OCI-LY7 (cell line): ENCODE measurements around the gene ME1. TPM values are rescaled to one million over a fixed set of nuclear protein-coding genes. Genes with fewer than 3 reads are reported as not detected.

Source experiments
- BruUV-seq: library from RNA; stranded (reverse); fragments of 400-500 nt; replicated peaks from 2 replicates; lab custom pipeline; 2021; lab: Mats Ljungman, UMichigan
- CTCF ChIA-PET: fragments of 300-600 bp; sonication (Branson Sonifier 250); formaldehyde crosslinking; loops from one replicate; lab custom pipeline; 2022; ENCODE audit warnings: antibody characterized with exemption; ENCODE audit not compliant: unreplicated experiment; lab: Charles Lee
- POLR2A ChIA-PET: fragments of 300-600 bp; sonication (Branson Sonifier 250); formaldehyde crosslinking; loops from one replicate; lab custom pipeline; 2022; ENCODE audit warnings: antibody characterized with exemption; lab: Charles Lee
- DNase-seq: peaks from one replicate; pipeline ENCODE4 v3.0.0-alpha.2; 2015; ENCODE audit warnings: low spot score
- H2AFZ ChIP-seq: fragments of 200-600 bp; sonication (generic), shearing (Covaris generic); 2 replicates; pipeline ENCODE4 v1.6.1; 2014; ENCODE audit warnings: mild to moderate bottlenecking, antibody characterized with exemption, low read length, moderate library complexity
- H3K27ac ChIP-seq: fragments of 200-600 bp; sonication (generic); 2 replicates; pipeline ENCODE4 v1.5.1; 2014; ENCODE audit warnings: mixed run types, low read depth, mild to moderate bottlenecking, moderate library complexity, low read length, inconsistent platforms; ENCODE audit not compliant: poor library complexity, severe bottlenecking
- H3K36me3 ChIP-seq: fragments of 200-600 bp; sonication (generic); 2 replicates; pipeline ENCODE4 v1.6.1; 2014; ENCODE audit warnings: mild to moderate bottlenecking, antibody characterized with exemption, low read length, moderate library complexity, mixed read lengths; ENCODE audit not compliant: insufficient read depth
- H3K4me1 ChIP-seq: fragments of 200-600 bp; sonication (generic); 2 replicates; pipeline ENCODE4 v1.5.1; 2014; ENCODE audit warnings: mild to moderate bottlenecking, low read length; ENCODE audit not compliant: insufficient read depth, poor library complexity, severe bottlenecking
- H3K4me2 ChIP-seq: fragments of 200-600 bp; sonication (generic); 2 replicates; pipeline ENCODE4 v1.6.1; 2014; ENCODE audit warnings: mild to moderate bottlenecking, low read length
- H3K4me3 ChIP-seq: fragments of 200-600 bp; sonication (generic); 2 replicates; pipeline ENCODE4 v1.5.1; 2014; ENCODE audit warnings: mild to moderate bottlenecking, low read depth, low read length; ENCODE audit not compliant: poor library complexity, severe bottlenecking
- H3K79me2 ChIP-seq: fragments of 200-600 bp; sonication (generic); 2 replicates; pipeline ENCODE4 v1.6.1; 2016; ENCODE audit warnings: low read depth, mild to moderate bottlenecking, low read length, moderate library complexity, mixed read lengths; ENCODE audit not compliant: insufficient read depth
- H3K9me2 ChIP-seq: fragments of 200-600 bp; sonication (generic); 2 replicates; pipeline ENCODE4 v1.6.1; 2016; ENCODE audit warnings: mild to moderate bottlenecking, low read length, mixed read lengths; ENCODE audit not compliant: insufficient read depth
- H3K9me3 ChIP-seq: fragments of 200-600 bp; sonication (generic); 2 replicates; pipeline ENCODE4 v1.6.1; 2014; ENCODE audit warnings: mild to moderate bottlenecking, mixed run types, low read length, mixed read lengths
- H4K20me1 ChIP-seq: fragments of 200-600 bp; sonication (generic); 2 replicates; pipeline ENCODE4 v1.6.1; 2014; ENCODE audit warnings: mild to moderate bottlenecking, antibody characterized with exemption, low read length, moderate library complexity, mixed read lengths; ENCODE audit not compliant: insufficient read depth
- EZH2phosphoT487 ChIP-seq: fragments of 200-600 bp; sonication (generic); IDR thresholded peaks from 2 replicates; pipeline ENCODE4 v1.6.1; 2018; ENCODE audit warnings: low read depth, borderline replicate concordance, mild to moderate bottlenecking, mixed run types, antibody characterized with exemption, low read length, moderate library complexity, mixed read lengths
- intact Hi-C: fragments of 100-400 bp; cut with micrococcal nuclease; formaldehyde crosslinking; loops from one replicate; pipeline ENCODE4 v1.10.0; 2022; ENCODE audit not compliant: unreplicated experiment
- total RNA-seq, 2 experiments: library from RNA; depleted of rRNA in 1 of 2; stranded (reverse); fragments of >200 nt in 1 of 2; shearing (Covaris generic) in 1 of 2; gene quantifications; 2 replicates each; pipeline ENCODE4 v1.2.3, GENCODE V29; 2014 to 2022
- TF ChIP-seq, protein P1 (sequence below): fragments of 200-600 bp; sonication (generic); conservative IDR thresholded peaks from 2 replicates; pipeline ENCODE4 v1.5.1; 2014; ENCODE audit warnings: mild to moderate bottlenecking, antibody characterized with exemption, low read length, moderate library complexity, mixed read lengths

Gene ME1
- total RNA-seq, 2 experiments from 2014 or later = not detected

DNA sequence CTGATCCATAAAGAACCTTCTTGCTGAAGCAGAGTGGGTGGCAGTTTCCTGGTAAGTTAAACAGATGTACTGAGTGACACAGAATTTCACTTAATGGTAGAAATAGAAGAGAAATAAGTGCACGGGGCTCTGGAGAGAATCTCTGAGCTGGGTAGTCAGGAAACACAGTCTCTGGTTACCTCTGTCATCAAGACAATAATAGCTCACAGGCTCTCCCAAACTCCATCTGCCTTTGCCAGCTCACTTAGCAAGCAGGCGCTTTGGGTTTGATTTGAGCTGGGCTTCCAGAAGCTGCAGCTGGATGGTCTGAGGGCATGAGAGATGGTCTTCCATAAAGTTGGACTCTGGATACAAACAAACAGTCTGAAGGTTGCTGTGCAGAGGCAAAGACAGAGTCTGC lies 41.9 kb upstream of the ME1 start:
- Histone ChIP-seq H2AFZ (no peak overlapping the region), H3K9me2 (no peaks in the 10 kb centered on the region), H3K4me3 (no peak overlapping the region), H4K20me1 (no peaks in the 10 kb centered on the region), H3K27ac (no peak overlapping the region), H3K79me2 (no peaks in the 10 kb centered on the region), H3K4me2 (no peak overlapping the region), H3K36me3 (no peaks in the 10 kb centered on the region), H3K9me3 (no peaks in the 10 kb centered on the region), H3K4me1 (no peaks in the 10 kb centered on the region)
- no TSS peak for BruUV-seq
- CTCF ChIA-PET = no interaction called here
- POLR2A ChIA-PET = no interaction called here
- TF ChIP-seq, protein P1, sequence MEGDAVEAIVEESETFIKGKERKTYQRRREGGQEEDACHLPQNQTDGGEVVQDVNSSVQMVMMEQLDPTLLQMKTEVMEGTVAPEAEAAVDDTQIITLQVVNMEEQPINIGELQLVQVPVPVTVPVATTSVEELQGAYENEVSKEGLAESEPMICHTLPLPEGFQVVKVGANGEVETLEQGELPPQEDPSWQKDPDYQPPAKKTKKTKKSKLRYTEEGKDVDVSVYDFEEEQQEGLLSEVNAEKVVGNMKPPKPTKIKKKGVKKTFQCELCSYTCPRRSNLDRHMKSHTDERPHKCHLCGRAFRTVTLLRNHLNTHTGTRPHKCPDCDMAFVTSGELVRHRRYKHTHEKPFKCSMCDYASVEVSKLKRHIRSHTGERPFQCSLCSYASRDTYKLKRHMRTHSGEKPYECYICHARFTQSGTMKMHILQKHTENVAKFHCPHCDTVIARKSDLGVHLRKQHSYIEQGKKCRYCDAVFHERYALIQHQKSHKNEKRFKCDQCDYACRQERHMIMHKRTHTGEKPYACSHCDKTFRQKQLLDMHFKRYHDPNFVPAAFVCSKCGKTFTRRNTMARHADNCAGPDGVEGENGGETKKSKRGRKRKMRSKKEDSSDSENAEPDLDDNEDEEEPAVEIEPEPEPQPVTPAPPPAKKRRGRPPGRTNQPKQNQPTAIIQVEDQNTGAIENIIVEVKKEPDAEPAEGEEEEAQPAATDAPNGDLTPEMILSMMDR = no peak
- no peak for TF ChIP-seq EZH2phosphoT487
- intact Hi-C loops = no loop called here
- DNase-seq = no peak

DNA sequence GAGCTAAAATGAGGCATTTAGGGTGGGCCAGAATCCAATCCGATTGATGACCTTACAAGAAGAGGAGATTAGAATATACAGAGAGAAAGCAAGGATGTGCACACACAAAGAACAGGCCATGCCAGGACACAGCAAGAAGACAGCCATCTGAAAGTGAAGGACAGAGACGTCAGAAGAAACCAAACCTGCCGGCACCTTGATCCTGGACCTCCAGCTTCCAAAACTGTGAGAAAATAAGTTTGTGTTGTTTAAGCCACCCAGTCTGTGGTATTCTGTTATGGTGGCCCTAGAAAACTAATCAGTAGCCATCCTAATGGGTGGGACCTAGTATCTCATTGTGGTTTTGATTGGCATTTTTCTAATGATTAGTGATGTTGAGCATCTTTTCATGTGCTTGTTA lies 39.7 kb upstream of the ME1 start:
- no peaks in the 10 kb centered on the region for H3K9me2 ChIP-seq
- H3K36me3 ChIP-seq = no peaks in the 10 kb centered on the region
- H3K9me3 ChIP-seq = no peaks in the 10 kb centered on the region
- H3K79me2 ChIP-seq = no peaks in the 10 kb centered on the region
- no peaks in the 10 kb centered on the region for H4K20me1 ChIP-seq
- CTCF ChIA-PET = no interaction called here
- intact Hi-C loops = no loop called here
- no peak overlapping the region for H3K4me3 ChIP-seq
- H2AFZ ChIP-seq = no peak overlapping the region
- POLR2A ChIA-PET = interaction anchor here (0.6 to 1.7 kb wide), 3 partner anchors 9 to 12 kb away, joined by 3 to 6 read pairs (median 3); no protein-coding TSS in a partner anchor
- no peak for DNase-seq
- H3K4me1 ChIP-seq = no peaks in the 10 kb centered on the region
- no peak for TF ChIP-seq EZH2phosphoT487
- TF ChIP-seq, protein P1 = no peak
- no peak overlapping the region for H3K4me2 ChIP-seq
- no peak overlapping the region for H3K27ac ChIP-seq
- no TSS peak for BruUV-seq

DNA sequence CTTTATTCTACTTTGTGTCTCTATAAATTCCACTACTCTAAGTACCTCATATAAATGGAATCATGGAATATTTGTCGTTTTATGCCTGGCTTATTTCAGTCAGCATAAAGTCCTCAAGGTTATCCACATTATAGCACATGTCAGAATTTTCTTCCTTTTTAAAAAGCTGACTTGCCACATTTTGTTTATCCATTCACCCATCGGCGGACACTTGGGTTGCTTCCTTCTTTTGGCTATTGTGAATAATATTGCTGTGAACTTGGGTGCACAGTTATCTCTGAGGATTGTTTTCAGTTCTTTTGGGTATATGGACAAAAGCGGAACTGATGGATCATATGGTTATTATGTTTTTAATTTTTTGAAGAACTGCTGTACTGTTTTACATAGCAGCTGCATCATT lies 39.1 kb upstream of the ME1 start:
- H3K4me1 ChIP-seq = no peaks in the 10 kb centered on the region
- BruUV-seq = no TSS peak
- CTCF ChIA-PET = no interaction called here
- no peak for DNase-seq
- H3K9me3 ChIP-seq = no peaks in the 10 kb centered on the region
- H2AFZ ChIP-seq = no peak overlapping the region
- intact Hi-C loops = no loop called here
- no peaks in the 10 kb centered on the region for H4K20me1 ChIP-seq
- no peak overlapping the region for H3K4me3 ChIP-seq
- no peak overlapping the region for H3K27ac ChIP-seq
- no peaks in the 10 kb centered on the region for H3K36me3 ChIP-seq
- no peaks in the 10 kb centered on the region for H3K9me2 ChIP-seq
- no peak overlapping the region for H3K4me2 ChIP-seq
- POLR2A ChIA-PET = interaction anchor here (0.6 to 1.7 kb wide), 2 partner anchors 10 to 11 kb away, joined by 3 to 6 read pairs; no protein-coding TSS in a partner anchor
- TF ChIP-seq EZH2phosphoT487 = no peak
- no peaks in the 10 kb centered on the region for H3K79me2 ChIP-seq
